ENCODE measurements around the gene SPATS2.
A peak's percentile ranks its signal among the peaks of the same experiment; 100 is the strongest.

The SPATS2 gene

DNA sequence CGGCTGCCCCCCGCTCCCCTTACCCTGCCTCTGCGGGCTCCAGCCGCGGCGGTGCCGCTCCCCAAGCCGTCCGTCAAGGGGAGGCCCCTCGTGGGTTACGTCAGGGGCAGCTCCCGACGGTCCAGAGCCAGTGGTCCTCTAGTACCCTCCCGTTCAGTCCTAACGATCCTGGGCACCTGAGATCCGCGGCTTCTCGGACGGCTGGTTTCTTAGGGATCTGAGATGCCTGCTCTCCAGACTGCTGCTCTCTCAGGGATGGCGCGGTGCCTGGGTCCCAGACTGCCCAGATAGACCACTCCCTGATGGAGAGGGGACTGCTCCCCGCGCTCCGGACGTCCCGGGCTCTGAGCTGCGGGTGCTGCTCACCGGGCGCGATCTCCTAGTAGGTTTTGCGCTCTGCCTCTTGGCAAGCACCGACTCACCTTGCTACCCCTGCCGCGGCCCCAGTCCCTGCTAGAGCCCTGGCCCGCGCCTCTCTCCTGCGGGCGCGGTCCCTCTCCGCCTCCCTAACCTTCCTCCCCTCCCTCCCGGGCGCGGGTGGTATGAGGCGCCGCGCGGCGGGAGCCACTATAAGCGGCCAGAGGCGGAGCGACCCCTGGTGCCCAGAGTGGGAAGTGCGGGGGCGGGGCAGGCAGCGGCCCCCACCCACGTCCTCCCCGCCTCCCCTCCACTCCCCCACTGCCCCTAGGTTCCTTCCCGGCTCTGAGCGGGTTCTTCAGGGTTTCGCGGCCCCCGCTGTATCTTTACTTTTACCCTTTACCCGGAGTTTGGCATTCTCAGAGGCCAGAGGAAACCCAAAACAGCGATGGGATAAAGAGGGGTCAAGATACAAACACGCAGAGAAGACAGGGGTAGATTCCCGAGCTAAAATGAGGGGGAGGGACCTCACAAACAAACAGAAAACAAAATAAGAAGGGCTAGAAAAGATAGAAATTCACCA is 30.3 kb upstream of the SPATS2 start, which contains the start of gene C1QL4:
C1QL4 (minus strand) TSS at position 544 of the 940 bp plus-strand sequence. CDS start 711 bp downstream, outside the sequence.
- peak; percentile 87 for DNase-seq

DNA sequence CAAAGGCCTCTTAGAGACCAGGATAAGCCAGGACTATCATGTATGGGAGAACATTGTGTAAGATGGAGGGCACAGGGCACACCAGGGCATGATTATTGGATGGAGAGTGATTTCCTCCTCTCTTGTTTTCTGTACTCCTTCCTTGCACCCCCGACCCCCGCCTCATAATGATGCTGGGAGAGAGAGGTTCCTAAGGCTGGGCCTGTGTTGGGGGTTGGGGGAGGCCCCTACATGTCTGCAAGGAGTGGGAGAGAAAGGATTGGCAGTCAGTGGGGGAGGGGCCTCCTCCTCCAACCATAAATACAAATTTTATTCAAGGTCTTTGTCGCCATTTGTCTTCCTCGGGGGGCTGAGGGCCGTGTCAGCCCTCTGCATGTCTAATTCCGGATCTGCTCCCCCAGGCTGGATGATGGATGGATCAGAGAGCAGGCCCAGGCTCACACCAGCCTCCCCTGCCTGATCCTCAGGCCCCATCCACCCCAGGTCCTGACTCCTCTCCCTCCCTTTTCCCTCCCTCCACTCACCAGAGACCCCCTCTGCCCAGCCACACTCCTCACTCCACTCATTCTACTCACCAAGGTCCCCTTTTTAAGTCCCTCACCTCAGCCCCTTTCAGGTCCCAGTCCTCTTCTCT is 28.3 kb upstream of the SPATS2 start:
- DNase-seq = no peak

DNA sequence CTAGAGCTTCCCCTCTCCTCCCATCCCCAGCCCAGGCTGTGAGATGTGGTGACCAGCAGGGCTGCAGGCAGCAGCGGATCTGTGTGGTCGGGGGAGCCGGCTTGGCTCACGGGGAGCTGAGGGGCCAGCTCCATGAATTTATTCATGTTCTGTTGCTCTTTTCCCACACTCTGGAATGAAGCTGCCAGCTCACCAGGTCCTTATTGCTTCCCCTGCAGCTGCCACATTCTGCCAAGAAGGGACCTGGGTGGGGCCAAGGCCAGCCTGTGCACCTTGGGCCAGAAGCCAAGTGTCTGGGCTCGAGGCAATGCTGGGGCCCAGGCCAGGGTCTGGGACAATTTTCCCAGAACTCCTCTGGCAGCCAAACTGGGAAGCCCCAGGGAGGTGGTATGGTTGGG is 27.8 kb upstream of the SPATS2 start:
- DNase-seq = no peak

DNA sequence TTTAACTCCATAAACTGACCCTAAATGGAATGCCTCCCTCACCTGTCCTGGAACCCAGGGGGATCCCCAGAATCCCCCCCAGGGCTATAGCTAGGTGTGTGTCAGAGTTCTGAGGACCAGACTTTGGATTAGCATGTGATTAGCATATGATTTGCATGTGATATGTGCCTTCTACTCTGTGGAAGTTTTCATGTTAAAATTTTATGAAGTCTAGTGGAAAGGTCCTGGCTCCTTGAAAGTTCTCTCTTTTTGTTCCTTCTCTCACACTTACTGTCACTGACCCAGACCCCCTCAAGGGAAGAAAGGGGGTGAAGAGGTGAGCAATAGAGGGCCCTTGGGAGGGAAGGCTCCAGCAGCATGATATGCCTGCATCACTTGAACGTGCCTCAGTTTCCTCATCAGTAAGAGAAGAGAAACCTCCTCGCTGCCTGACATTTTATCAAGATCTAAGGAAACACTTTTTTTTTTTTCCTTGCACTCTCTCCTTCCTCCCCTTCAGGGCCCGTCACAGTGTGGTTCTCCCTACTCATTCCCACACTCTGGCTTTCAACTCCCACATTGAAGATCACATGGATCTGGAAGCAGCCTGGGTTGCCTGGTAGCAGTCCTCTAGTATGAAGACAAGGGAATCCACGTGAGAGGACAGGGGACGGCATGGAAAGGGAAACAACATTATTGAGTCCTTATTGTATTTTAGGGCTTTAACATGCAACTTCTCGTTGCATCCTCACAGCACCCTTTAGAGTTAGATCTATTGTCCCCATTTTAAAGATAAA is 27.0 kb upstream of the SPATS2 start:
- no peak for DNase-seq

DNA sequence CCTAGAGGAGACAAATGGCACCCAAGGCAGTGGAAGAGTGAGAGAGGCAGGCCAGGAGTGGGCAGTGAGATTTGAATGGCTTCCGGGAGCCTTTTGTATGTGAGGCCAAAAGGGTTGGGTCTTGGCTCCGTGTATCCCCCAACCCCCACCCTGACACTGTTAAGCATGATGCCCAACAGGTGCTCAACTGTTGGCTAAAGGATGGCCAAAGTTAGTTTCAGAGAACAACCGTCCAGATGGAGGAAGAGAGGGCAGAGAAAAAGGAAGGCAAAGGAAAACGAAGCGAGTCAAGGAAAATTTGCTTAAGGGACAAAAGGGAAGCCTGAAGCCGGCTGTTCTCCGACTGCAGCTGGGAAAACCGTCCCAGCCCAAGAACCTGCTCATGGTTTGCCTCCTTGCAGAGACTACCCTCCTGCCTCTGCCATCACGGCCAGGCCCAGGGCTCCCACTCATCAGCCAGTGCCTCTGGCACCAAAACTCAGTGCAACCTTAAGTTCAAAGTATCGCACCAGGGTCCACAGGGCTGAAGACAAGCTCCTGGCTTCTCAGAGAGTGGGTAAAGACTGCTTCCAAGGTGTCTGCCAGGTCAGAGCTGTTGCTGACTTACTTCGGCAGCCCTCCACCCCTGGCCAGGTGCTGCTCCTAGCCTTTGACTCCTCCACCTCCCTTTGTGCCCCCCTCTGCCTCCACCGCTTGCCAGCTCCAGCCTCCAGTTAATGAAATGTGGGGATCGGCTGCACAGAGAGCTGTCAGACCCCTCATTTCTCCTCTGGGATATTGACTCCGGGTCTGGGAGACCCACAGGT is 26.1 kb upstream of the SPATS2 start:
- DNase-seq = no peak

DNA sequence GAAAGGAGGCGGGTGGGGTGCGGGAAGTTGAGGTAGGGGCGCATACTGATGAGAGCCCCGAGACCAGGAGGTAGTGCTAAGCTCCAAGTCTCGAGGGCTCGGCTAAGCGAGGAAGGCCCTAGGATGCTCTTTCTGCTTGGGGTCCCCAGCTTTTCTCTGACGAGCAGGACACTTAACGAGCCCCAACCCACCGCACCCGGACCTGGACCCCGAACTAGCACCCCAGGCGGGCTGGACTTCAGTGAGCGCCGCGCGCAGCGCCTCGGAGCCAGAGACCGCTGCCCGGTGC is 25.5 kb upstream of the SPATS2 start:
- DNase-seq = no peak

DNA sequence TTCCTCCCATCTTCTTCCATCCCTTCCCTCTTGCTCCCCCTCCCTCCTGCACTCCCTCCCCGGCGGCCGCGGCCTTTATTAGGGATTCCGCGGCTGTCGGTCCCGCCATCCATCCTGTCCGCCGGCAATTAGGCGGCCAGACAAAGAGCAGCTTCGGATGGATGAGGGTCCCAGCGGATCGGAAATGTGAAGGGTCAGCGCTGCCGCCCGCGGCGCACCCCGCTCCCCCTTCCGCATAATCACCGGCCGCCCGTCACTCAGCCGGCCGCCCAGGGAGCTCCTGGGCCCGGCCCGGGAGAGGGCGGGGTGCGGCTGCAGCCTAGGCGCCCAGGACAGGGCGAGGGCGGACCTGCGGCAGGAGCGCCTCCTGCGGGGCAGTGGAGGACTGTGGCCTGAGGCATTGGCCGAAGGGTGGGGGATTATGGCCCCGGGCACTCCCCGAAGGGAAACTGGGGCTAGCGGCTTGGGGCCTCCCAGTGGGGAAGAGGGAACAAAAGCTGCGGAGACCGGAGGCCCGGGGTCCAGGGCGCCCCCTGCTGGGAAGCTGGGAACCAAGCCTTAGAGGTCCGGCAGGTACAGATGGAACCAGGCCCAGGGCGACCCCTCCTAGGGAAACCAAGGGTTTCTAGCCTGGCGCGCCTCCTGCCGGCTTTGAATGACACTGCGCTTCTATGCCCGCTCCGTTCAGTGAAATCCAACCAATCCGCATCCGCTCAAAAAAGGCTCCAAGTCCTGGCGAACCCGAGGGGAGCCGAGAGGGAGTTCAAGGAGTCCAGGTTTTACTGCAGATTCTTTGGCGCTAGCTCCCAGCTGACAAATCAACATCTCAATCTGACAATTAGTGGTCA is 25.0 kb upstream of the SPATS2 start:
- DNase-seq = peak; percentile 65

DNA sequence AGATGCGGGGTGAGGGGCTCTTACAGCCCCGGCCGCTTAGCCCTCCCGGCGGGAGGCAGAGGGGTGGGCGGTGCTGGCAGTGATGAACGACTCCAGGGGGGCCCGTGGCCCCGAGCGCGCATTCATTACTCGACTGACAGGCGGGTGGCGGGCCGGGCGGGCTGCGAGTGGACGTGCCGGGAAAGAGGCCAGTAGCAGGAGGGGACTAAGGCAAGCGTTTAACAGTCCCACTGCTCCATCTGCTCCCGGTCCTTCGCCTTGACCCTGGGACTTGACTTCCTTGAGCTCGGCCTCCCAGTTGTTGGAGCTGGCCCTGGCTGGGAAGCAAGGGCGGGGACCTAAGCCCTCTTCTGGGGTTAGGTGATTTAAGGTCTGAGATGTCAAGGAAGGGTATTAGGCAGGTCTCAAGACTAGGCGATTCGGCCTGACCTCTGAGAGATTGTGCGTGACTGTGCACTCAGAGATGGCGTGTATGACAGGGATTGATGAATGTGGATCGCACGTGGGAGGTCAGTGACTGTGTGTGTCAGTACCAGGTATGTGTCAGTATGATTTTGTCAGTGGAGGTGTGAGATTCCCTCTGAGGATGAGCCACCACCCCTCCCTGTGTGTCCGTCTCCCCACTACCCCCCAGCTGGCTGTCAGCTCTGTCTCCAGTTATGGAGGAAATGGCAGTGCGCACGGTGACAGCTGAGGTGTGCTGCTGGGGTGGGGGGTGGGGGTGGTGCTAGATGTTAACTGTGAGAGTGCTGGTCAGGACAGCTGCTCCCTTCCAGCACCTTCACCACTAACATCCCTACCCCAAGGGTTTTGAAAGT is 24.1 kb upstream of the SPATS2 start:
- no peak for DNase-seq

DNA sequence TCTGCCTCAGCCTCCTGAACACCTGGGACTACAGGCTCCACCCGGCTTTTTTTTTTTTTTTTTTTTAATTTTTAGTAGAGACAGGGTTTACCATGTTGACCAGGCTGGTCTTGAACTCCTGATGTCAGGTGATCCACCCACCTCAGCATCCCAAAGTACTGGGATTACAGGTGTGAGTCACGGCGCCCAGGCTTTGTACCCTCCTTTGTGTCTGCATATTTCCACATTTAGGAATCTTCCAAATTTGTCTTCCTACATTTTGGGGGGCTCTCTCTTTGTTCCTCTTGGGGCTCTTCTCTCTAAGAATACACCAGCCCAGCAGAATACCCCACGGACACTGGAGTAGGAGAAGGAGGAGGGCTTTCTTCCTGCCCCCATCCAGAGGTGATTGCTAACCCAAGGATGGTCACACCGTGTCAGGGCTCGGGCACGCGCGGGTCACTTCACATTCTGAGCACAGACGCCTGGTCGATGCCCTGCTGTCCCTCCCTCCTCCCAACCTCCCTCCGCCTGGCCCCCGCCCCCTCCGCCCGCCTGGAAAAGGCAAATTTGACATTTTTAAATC is 22.7 kb upstream of the SPATS2 start:
- no peak for DNase-seq

DNA sequence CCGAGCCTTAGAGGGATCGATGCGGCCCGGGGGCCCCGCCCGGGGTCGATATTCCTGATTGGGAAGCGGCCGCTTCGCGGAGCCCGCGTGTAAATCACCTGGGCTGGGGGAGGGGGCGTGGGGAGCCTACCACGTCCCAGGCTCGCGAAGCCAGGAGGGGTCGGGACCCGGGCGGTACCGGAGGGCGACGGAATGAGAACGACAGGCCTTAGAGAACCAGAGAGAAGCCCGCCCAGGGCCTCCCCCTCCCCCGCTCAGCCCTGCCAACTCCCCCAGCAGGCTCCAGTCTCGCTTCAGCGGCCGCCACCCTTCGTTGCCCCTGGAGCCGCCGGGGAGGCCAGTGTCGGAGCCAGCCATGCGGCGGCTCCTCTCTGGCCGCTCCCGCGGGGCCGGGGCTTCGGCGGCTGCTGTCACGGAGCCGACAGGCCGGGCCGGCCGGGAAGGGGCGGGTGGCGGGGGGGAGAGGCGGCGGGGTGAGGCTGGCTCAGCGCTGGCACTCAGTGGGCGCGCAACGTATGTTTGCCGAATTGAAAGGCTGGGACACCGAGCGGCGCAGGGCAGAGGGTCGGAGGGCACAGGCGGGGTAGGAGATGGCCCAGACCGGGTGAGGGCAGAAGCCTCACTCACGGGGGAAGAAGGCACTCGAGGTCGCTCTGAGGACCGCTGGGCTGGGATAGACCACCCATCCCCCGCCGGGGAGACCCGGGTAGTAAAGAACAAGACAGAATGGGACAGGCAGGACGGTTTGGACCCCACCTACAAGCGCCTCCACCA is 22.0 kb upstream of the SPATS2 start:
- no peak for DNase-seq

DNA sequence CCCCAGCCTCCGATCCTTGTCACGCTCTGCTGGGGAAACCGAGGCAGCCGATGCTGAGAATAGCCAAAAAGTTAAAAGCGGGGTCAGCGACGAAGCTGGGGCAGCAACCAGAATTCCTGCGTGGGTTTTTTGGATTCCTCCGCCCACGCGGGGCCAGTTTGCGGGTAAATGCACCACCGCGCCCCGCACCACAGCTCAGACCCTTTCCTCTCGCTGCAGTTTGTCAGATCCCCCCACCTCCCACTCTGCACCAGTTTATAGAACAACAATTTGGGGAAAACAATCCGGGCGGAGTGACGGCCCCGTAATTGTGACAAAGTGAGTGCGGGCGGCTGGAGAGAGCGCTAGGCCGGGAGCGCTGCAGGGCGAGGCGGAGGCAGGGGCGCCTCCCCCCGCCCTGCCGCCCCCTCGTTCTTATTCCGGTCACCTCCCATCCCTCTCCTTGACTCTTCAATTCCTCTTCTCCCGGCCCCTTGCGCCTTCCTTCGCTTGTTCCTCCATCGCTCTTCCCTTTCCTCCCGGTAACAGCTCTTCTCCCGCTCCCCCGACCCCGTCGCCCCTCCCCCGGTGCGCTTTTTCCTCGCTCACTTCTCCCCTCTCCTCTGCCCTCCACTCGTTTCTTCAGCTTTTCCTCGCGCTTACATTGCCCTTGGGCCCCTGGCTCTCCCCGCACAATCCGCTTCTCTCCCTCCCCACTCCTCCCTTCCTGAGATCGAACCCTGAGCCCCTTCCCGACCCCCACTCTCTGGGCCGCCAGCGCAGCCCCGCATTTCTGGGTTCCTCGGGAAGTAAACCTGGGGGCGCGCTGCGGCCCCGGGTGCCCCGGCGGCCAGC is 21.2 kb upstream of the SPATS2 start:
- no peak for DNase-seq

DNA sequence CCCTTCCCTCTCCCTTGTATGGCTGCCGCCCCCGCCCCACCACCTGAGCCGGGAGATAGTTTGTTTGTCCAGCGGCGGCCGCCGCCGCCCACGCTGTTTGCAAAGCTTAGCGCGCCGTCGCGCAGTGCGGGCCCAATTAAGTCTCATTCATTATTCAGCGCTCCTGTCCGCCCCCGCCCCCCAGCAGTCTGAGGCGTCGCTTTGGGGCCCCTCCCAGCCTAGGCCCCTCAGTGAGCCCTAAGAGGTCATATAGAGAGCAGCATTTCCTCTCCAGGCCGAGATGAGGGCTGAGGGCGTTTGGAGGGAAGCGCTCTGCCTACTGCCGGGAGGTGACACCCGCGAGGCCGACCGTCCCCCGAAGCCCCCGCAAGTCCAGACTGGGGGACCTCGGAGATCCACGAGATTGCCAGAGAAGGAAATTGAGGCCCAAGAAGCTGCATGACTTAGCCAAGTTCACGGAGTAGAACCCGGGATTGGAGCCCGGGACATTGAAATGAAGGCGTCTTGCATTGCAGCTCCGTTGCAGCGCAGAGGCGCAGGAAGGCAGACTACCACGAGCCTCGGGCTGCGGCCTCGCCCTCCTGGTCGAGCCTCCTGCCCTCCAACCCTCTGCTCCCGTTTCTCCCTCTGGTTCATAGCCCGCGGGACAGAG is 20.5 kb upstream of the SPATS2 start, which contains the start of gene DNAJC22:
DNAJC22 (plus strand) TSS at position 230 of the 652 bp plus-strand sequence. CDS start 1,985 bp downstream, outside the sequence.
- DNase-seq = no peak

DNA sequence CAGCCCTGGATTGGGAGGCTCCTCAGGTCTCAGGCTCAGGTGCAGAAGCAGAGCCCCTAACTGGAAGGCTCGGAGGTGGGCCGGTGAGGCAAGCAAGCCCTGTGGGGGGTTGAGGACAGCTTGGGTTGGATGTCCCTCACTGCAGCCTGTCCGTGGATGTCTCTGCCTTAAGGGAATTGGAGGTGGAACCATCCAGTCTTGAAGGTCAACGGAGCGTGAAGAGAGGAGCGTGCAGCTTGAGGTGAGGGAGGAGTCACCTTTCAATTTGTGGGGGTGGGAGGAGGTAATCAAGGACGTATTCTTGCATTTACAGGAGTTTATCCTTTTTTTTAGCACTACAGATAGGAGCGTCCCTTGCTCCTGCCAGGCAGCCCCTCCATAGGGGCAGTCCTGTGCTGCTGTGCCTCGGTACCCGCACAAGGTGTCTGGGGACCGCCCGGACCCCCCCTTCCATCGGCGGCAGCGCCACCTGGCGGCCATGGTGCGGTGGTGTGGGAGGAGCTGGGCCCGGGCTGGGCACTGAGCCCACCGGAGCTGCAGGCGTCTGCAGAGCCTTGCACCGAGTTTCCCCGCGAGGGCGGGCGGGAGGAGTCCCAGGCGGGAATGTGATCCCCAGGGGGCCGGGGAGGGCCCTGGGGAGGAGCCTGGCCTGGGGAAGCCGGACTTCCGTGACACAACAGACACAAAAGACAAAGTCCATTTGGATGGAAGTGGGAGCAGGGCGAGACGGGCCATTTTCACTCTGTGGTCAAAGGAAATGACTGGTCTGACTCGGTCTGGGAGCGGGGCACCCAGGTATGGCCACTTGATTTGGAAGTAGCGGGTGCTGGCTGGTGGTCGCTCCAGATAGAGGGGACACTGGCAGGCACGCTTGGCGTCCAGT is 19.7 kb upstream of the SPATS2 start:
- DNase-seq = peak; percentile 82

DNA sequence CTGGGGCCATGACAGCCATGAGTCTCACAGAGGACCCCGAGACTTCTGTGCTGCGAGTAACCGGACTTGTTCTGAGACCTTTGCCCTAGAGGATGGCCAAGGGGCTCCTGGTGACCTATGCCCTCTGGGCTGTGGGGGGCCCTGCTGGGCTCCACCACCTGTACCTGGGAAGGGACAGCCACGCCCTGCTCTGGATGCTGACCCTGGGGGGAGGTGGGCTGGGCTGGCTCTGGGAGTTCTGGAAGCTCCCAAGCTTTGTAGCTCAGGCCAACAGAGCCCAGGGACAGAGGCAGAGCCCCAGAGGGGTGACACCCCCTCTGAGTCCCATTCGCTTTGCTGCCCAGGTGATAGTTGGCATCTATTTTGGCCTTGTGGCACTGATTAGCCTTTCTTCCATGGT is 18.5 kb upstream of the SPATS2 start:
- DNase-seq = no peak

DNA sequence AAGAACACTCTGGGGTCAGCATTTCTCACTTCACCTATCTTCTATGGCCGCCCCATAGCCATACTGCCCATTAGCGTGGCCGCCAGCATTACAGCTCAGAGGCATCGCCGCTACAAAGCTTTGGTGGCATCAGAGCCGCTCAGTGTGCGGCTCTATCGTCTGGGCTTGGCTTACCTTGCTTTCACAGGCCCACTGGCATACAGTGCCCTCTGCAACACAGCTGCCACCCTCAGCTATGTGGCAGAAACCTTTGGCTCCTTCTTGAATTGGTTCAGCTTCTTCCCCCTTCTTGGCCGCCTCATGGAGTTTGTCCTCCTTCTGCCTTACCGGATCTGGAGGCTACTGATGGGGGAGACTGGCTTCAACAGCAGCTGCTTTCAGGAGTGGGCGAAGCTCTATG is 18.0 kb upstream of the SPATS2 start:
- DNase-seq = no peak

DNA sequence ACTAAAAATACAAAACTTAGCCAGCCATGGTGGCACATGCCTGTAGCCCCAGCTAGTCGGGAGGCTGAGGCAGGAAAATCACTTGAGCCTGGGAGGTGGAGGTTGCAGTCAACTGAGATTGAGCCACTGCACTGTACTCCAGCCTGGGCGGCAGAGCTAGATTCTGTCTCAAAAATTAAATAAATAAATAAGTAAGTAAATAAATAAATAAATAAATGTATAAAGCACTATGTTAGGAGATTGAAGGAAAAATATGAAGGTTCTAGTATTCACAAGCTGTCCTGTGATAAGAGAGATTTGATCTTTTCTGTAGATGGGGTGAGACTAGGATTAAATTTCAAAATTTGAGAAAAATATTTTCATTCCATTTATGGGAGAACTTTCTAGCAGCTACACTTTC is 14.9 kb upstream of the SPATS2 start:
- no peak for DNase-seq

DNA sequence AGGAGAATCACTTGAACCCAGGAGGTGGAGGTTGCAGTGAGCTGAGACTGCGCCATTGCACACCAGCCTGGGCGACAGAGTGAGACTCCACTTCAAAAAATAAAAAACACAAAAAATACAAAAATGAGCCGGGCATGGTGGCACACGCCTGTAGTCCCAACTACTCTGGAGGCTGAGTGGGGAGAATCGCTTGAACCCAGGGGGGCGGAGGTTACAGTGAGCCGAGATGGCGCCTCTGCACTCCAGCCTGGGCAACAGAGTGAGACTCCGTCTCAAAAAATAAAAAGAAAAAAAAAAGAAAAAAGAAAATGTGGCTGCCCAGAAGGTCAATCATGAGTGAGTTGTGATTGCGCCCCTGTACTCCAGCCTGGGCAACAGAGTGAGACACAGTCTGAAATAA is 11.3 kb upstream of the SPATS2 start:
- DNase-seq = no peak
